ENCODE results near the gene C6orf141. TPM values are rescaled to one million over a fixed set of nuclear protein-coding genes. Genes with fewer than 3 reads are reported as not detected.
"Not testable (repeated sequence)": the region's sequence is repeated elsewhere in the genome, so short reads cannot be mapped to it uniquely, and the experiment has no call there.

The C6orf141 gene
- total and polyA plus RNA-seq, 2 experiments from 2014 or later: 5.2 to 6.4 TPM

DNA sequence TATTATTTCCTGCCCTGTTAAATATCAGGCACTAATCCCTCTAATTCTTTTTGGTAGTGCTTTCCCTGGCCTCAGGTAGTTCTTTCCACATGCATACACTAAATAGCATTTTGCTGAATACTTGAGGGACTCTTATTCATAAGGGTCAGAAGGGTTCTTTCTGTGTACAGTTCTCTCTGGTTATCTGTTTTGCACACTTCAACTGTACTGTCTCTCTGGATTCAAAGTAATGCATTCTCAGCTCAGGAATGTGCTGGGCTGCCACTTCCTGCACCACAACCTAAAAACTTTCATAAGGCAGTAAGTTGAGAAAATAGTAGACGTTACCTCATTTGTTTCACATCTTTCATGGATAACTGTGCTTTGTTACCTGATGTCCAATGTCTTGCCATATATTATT is 32.1 kb downstream of the C6orf141 start:
- Histone ChIP-seq H3K36me3 (ENCODE audit: insufficient read depth) (no peaks in the 10 kb centered on the region), H4K20me1 (replicated peaks; ENCODE audit: insufficient read depth) (no peaks in the 10 kb centered on the region), H3K27ac (ENCODE audit: low read depth) (no peak overlapping the region), H3K27me3 (ENCODE audit: insufficient read depth) (no peaks in the 10 kb centered on the region), H3K79me2 (replicated peaks; ENCODE audit: insufficient read depth) (no peaks in the 10 kb centered on the region), H3K4me1 (ENCODE audit: insufficient read depth) (no peaks in the 10 kb centered on the region), H3K4me2 (no peak overlapping the region), H3F3A (replicated peaks; ENCODE audit: low read depth) (no peaks in the 10 kb centered on the region), H3K9me2 (ENCODE audit: insufficient read depth) (peaks cover 6% of the 10 kb centered on the region; the same call in 1 of the 2 replicates), H2AFZ (no peak overlapping the region), H3K4me3 (no peak overlapping the region)
- H3K36me3 Mint-ChIP-seq (ENCODE audit: low read depth): no peaks in the 10 kb centered on the region
- TF ChIP-seq, protein P1, sequence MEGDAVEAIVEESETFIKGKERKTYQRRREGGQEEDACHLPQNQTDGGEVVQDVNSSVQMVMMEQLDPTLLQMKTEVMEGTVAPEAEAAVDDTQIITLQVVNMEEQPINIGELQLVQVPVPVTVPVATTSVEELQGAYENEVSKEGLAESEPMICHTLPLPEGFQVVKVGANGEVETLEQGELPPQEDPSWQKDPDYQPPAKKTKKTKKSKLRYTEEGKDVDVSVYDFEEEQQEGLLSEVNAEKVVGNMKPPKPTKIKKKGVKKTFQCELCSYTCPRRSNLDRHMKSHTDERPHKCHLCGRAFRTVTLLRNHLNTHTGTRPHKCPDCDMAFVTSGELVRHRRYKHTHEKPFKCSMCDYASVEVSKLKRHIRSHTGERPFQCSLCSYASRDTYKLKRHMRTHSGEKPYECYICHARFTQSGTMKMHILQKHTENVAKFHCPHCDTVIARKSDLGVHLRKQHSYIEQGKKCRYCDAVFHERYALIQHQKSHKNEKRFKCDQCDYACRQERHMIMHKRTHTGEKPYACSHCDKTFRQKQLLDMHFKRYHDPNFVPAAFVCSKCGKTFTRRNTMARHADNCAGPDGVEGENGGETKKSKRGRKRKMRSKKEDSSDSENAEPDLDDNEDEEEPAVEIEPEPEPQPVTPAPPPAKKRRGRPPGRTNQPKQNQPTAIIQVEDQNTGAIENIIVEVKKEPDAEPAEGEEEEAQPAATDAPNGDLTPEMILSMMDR (conservative IDR thresholded peaks at IDR 0.05; ENCODE audit: low read depth in 2 of 2): no peak
- TF ChIP-seq NANOG (IDR thresholded peaks at IDR 0.05; ENCODE audit: borderline replicate concordance) (no peak), ZNF331 (CRISPR knock-in tag; IDR thresholded peaks at IDR 0.05; ENCODE audit: low read depth) (no peak), JUNB (IDR thresholded peaks at IDR 0.05; ENCODE audit: unreplicated experiment) (no peak), EZH2 (IDR thresholded peaks at IDR 0.05; ENCODE audit: low read depth, unreplicated experiment) (no peak)
- TF ChIP-seq, protein P2, sequence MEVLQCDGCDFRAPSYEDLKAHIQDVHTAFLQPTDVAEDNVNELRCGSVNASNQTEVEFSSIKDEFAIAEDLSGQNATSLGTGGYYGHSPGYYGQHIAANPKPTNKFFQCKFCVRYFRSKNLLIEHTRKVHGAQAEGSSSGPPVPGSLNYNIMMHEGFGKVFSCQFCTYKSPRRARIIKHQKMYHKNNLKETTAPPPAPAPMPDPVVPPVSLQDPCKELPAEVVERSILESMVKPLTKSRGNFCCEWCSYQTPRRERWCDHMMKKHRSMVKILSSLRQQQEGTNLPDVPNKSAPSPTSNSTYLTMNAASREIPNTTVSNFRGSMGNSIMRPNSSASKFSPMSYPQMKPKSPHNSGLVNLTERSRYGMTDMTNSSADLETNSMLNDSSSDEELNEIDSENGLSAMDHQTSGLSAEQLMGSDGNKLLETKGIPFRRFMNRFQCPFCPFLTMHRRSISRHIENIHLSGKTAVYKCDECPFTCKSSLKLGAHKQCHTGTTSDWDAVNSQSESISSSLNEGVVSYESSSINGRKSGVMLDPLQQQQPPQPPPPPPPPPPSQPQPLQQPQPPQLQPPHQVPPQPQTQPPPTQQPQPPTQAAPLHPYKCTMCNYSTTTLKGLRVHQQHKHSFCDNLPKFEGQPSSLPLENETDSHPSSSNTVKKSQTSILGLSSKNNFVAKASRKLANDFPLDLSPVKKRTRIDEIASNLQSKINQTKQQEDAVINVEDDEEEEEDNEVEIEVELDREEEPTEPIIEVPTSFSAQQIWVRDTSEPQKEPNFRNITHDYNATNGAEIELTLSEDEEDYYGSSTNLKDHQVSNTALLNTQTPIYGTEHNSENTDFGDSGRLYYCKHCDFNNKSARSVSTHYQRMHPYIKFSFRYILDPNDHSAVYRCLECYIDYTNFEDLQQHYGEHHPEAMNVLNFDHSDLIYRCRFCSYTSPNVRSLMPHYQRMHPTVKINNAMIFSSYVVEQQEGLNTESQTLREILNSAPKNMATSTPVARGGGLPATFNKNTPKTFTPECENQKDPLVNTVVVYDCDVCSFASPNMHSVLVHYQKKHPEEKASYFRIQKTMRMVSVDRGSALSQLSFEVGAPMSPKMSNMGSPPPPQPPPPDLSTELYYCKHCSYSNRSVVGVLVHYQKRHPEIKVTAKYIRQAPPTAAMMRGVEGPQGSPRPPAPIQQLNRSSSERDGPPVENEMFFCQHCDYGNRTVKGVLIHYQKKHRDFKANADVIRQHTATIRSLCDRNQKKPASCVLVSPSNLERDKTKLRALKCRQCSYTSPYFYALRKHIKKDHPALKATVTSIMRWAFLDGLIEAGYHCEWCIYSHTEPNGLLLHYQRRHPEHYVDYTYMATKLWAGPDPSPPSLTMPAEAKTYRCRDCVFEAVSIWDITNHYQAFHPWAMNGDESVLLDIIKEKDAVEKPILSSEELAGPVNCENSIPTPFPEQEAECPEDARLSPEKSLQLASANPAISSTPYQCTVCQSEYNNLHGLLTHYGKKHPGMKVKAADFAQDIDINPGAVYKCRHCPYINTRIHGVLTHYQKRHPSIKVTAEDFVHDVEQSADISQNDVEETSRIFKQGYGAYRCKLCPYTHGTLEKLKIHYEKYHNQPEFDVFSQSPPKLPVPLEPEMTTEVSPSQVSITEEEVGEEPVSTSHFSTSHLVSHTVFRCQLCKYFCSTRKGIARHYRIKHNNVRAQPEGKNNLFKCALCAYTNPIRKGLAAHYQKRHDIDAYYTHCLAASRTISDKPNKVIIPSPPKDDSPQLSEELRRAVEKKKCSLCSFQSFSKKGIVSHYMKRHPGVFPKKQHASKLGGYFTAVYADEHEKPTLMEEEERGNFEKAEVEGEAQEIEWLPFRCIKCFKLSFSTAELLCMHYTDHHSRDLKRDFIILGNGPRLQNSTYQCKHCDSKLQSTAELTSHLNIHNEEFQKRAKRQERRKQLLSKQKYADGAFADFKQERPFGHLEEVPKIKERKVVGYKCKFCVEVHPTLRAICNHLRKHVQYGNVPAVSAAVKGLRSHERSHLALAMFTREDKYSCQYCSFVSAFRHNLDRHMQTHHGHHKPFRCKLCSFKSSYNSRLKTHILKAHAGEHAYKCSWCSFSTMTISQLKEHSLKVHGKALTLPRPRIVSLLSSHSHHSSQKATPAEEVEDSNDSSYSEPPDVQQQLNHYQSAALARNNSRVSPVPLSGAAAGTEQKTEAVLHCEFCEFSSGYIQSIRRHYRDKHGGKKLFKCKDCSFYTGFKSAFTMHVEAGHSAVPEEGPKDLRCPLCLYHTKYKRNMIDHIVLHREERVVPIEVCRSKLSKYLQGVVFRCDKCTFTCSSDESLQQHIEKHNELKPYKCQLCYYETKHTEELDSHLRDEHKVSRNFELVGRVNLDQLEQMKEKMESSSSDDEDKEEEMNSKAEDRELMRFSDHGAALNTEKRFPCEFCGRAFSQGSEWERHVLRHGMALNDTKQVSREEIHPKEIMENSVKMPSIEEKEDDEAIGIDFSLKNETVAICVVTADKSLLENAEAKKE (CRISPR knock-in tag; IDR thresholded peaks at IDR 0.05): no peak
- no peaks in the 10 kb centered on the region for H3K27me3 Mint-ChIP-seq (ENCODE audit: insufficient read depth, low read depth, poor library complexity)
- ATAC-seq (no peak), DNase-seq (ENCODE audit: low spot score) (no peak)
- H3K4me3 Mint-ChIP-seq: no peak overlapping the region
- no peak overlapping the region for H3K27ac Mint-ChIP-seq
- H3K4me1 Mint-ChIP-seq: no peaks in the 10 kb centered on the region; the same call in 2 of the 3 replicates
- no peaks in the 10 kb centered on the region; the same call in 2 of the 3 replicates for H3K9me3 Mint-ChIP-seq

DNA sequence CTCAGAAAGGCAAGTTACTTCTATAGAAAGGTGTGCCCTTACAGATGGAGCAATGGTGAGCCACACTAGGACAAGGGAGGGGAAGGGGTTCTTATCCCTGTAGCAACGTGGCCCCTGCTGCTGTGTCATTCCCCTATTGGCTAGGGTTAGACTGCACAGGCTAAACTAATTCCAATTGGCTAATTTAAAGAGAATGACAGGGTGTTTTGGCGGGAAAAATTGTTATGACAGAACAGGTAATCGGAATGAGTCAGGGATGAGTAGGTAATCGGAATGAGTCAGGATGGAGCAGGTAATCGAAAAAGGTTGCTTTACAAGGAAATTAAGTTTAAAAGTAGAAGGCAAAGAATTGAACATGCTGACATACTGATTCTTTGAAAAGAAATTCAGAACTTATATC is 36.8 kb downstream of the C6orf141 start:
- not testable (repeated sequence) for H3K4me1 ChIP-seq (ENCODE audit: insufficient read depth); H3K9me3 Mint-ChIP-seq; H4K20me1 ChIP-seq (replicated peaks; ENCODE audit: insufficient read depth); ATAC-seq; H3K4me1 Mint-ChIP-seq; H3K4me3 ChIP-seq; H3K27me3 ChIP-seq (ENCODE audit: insufficient read depth); H3K79me2 ChIP-seq (replicated peaks; ENCODE audit: insufficient read depth); H3K9me2 ChIP-seq (ENCODE audit: insufficient read depth); H3K4me3 Mint-ChIP-seq; H3K27ac Mint-ChIP-seq; H3K4me2 ChIP-seq; H3K36me3 Mint-ChIP-seq (ENCODE audit: low read depth); H3K27me3 Mint-ChIP-seq (ENCODE audit: insufficient read depth, low read depth, poor library complexity); DNase-seq (ENCODE audit: low spot score); H3K36me3 ChIP-seq (ENCODE audit: insufficient read depth); H3F3A ChIP-seq (replicated peaks; ENCODE audit: low read depth); H2AFZ ChIP-seq; H3K27ac ChIP-seq (ENCODE audit: low read depth)

All from GM23338 (cell line).